ENCODE measurements around the gene GMPPB. TPM values are rescaled to one million over a fixed set of nuclear protein-coding genes. Genes with fewer than 3 reads are reported as not detected.

GMPPB gene
- total RNA-seq, 1 donor from 2014 or later = 31.2 TPM

- Mint-ChIP-seq H3K27ac (no peak overlapping the region), H3K4me3 (ENCODE audit: low read depth) (no peak overlapping the region), H3K27me3 (no peaks in the 10 kb centered on the region), H3K4me1 (ENCODE audit: low read depth) (no peaks in the 10 kb centered on the region), H3K9me3 (ENCODE audit: low read depth) (no peaks in the 10 kb centered on the region), H3K36me3 (ENCODE audit: insufficient read depth) (peaks cover 14% of the 10 kb centered on the region)
- TF ChIP-seq CTCF (IDR thresholded peaks at IDR 0.05; ENCODE audit: unreplicated experiment) = no peak
- DNase-seq (ENCODE audit: low spot score, unreplicated experiment) = no peak
These were observed 16.7 kb upstream of the GMPPB start for GRCh38 chr3:49740427-49740826.

- Mint-ChIP-seq H3K4me3 (ENCODE audit: low read depth) (no peak overlapping the region), H3K27ac (no peak overlapping the region)
These were observed 14.4 kb upstream of the GMPPB start for GRCh38 chr3:49738067-49738713.

GRCh38 chr3:49734752-49735151 lies 11.0 kb upstream of the GMPPB start:
- H3K4me3 Mint-ChIP-seq (ENCODE audit: low read depth) = no peak overlapping the region
- TF ChIP-seq CTCF (IDR thresholded peaks at IDR 0.05; ENCODE audit: unreplicated experiment) = no peak
- H3K27ac Mint-ChIP-seq = no peak overlapping the region
- no peaks in the 10 kb centered on the region for H3K9me3 Mint-ChIP-seq (ENCODE audit: low read depth)
- no peaks in the 10 kb centered on the region for H3K27me3 Mint-ChIP-seq
- peaks cover 28% of the 10 kb centered on the region for H3K36me3 Mint-ChIP-seq (ENCODE audit: insufficient read depth)
- DNase-seq (ENCODE audit: low spot score, unreplicated experiment) = no peak
- H3K4me1 Mint-ChIP-seq (ENCODE audit: low read depth) = no peaks in the 10 kb centered on the region

More at GRCh38 chr3:49738067-49738713, 14.4 kb upstream of the GMPPB start:
- Mint-ChIP-seq H3K9me3 (ENCODE audit: low read depth) (no peaks in the 10 kb centered on the region), H3K27me3 (no peaks in the 10 kb centered on the region), H3K36me3 (ENCODE audit: insufficient read depth) (peaks cover 17% of the 10 kb centered on the region), H3K4me1 (ENCODE audit: low read depth) (no peaks in the 10 kb centered on the region)
- TF ChIP-seq CTCF (IDR thresholded peaks at IDR 0.05; ENCODE audit: unreplicated experiment) = no peak
- DNase-seq (ENCODE audit: low spot score, unreplicated experiment) = no peak

GRCh38 chr3:49733551-49733950 lies 9.8 kb upstream of the GMPPB start:
- Mint-ChIP-seq H3K9me3 (ENCODE audit: low read depth) (no peaks in the 10 kb centered on the region), H3K27ac (no peak overlapping the region), H3K27me3 (no peaks in the 10 kb centered on the region), H3K4me3 (ENCODE audit: low read depth) (no peak overlapping the region), H3K36me3 (ENCODE audit: insufficient read depth) (peaks cover 26% of the 10 kb centered on the region), H3K4me1 (ENCODE audit: low read depth) (no peaks in the 10 kb centered on the region)
- no peak for DNase-seq (ENCODE audit: low spot score, unreplicated experiment)
- no peak for TF ChIP-seq CTCF (IDR thresholded peaks at IDR 0.05; ENCODE audit: unreplicated experiment)

- peaks cover 24% of the 10 kb centered on the region for H3K36me3 Mint-ChIP-seq (ENCODE audit: insufficient read depth)
- H3K9me3 Mint-ChIP-seq (ENCODE audit: low read depth) = no peaks in the 10 kb centered on the region
- DNase-seq (ENCODE audit: low spot score, unreplicated experiment) = no peak
- H3K27ac Mint-ChIP-seq = no peak overlapping the region
- no peak overlapping the region for H3K4me3 Mint-ChIP-seq (ENCODE audit: low read depth)
- H3K4me1 Mint-ChIP-seq (ENCODE audit: low read depth) = no peaks in the 10 kb centered on the region
- H3K27me3 Mint-ChIP-seq = no peaks in the 10 kb centered on the region
- no peak for TF ChIP-seq CTCF (IDR thresholded peaks at IDR 0.05; ENCODE audit: unreplicated experiment)
These were observed 8.8 kb upstream of the GMPPB start for GRCh38 chr3:49732597-49732996.
